Ecto neural progenitor cell (in vitro differentiated cells): ENCODE results near the gene ALDH4A1.
"Not testable (repeated sequence)": the region's sequence is repeated elsewhere in the genome, so short reads cannot be mapped to it uniquely, and the experiment has no call there.

Experiments used
- DNase-seq: peaks from one replicate; pipeline ENCODE4 v3.0.0-alpha.2; 2018; ENCODE audit warnings: low spot score

Gene ALDH4A1

GRCh38 chr1:18854331-18855025 is 47.9 kb downstream of the ALDH4A1 start:
- DNase-seq, result no peak

GRCh38 chr1:18852501-18852900 is 49.9 kb downstream of the ALDH4A1 start:
- DNase-seq, result no peak

- no peak for DNase-seq
Measured at GRCh38 chr1:18849261-18849711, 53.1 kb downstream of the ALDH4A1 start.

- DNase-seq, result not testable (repeated sequence)
Measured at GRCh38 chr1:18847723-18848122, 54.6 kb downstream of the ALDH4A1 start.

GRCh38 chr1:18840145-18840544 is 62.2 kb downstream of the ALDH4A1 start:
- no peak for DNase-seq

GRCh38 chr1:18836654-18837053 is 65.7 kb downstream of the ALDH4A1 start:
- DNase-seq, result no peak

- DNase-seq, result not testable (repeated sequence)
Measured at GRCh38 chr1:18832319-18832718, 70.0 kb downstream of the ALDH4A1 start.

GRCh38 chr1:18831656-18832055 is 70.7 kb downstream of the ALDH4A1 start:
- DNase-seq, result no peak

GRCh38 chr1:18830596-18830995 is 71.8 kb downstream of the ALDH4A1 start:
- no peak for DNase-seq

- no peak for DNase-seq
Measured at GRCh38 chr1:18829671-18830070, 72.7 kb downstream of the ALDH4A1 start.

- DNase-seq, result no peak
Measured at GRCh38 chr1:18828224-18828623, 74.1 kb downstream of the ALDH4A1 start.

GRCh38 chr1:18823438-18823837 is 78.9 kb downstream of the ALDH4A1 start:
- no peak for DNase-seq
